GM12878 (cell line): ENCODE measurements around the gene STK17A. TPM values are rescaled to one million over a fixed set of nuclear protein-coding genes. Genes with fewer than 3 reads are reported as not detected.

Experiments used
- ATAC-seq: fragments of 200-7000 bp; cut with Tn5 transposase; 3 replicates; pipeline ENCODE4 v1.9.1; 2020; ENCODE audit warnings: mild to moderate bottlenecking, moderate library complexity
- BruUV-seq: library from RNA; stranded (reverse); fragments of 400-500 nt; replicated peaks from 2 replicates; lab custom pipeline; 2021; lab: Mats Ljungman, UMichigan
- CTCF ChIA-PET: fragments of 300-600 bp; sonication (Branson Sonifier 250); formaldehyde crosslinking; extraction: SDS; loops from one replicate; lab custom pipeline; 2021; ENCODE audit warnings: inconsistent platforms; lab: Yijun Ruan, JAX
- POLR2A ChIA-PET: fragments of 350-600 bp; formaldehyde crosslinking; extraction: SDS; loops from one replicate; lab custom pipeline; 2021; ENCODE audit warnings: inconsistent platforms; lab: Charles Lee
- RAD21 ChIA-PET: fragments of 300-600 bp; sonication (Branson Sonifier 250); formaldehyde crosslinking; loops from one replicate; lab custom pipeline; 2023; ENCODE audit warnings: antibody characterized with exemption; ENCODE audit not compliant: unreplicated experiment; lab: Charles Lee
- SMC1A ChIA-PET: fragments of 300-600 bp; sonication (Branson Sonifier 250); formaldehyde crosslinking; loops from one replicate; lab custom pipeline; 2023; ENCODE audit not compliant: unreplicated experiment, uncharacterized antibody; lab: Charles Lee
- DNase-seq: peaks from one replicate; pipeline ENCODE4 v3.0.0-alpha.2; 2011; ENCODE audit warnings: low read depth, low spot score
- FAIRE-seq: peaks from 3 replicates; lab custom pipeline; 2011; peaks lifted over from hg19 to GRCh38; lab: Jason Lieb, UNC
- H2AFZ ChIP-seq: 2 replicates; pipeline ENCODE4 v1.6.0; 2011; ENCODE audit warnings: low read depth, low read length, control low read depth; ENCODE audit not compliant: control insufficient read depth
- H3K27ac ChIP-seq: 2 replicates; pipeline ENCODE4 v1.5.1; 2011; ENCODE audit warnings: control low read depth; ENCODE audit not compliant: control insufficient read depth, insufficient read depth
- H3K27me3 ChIP-seq, 2 experiments: replicated peaks in 1 of 2; 2 replicates each; pipeline versions ENCODE4 v1.6.0 to v1.6.1; 2011; ENCODE audit warnings: low read length in 1 of 2; ENCODE audit not compliant: control insufficient read depth in 2 of 2, insufficient read depth in 2 of 2
- H3K36me3 ChIP-seq, 2 experiments: 2 replicates each; pipeline ENCODE4 v1.5.1; 2011; ENCODE audit warnings: low read length in 1 of 2; ENCODE audit not compliant: control insufficient read depth in 2 of 2, insufficient read depth in 2 of 2
- H3K4me1 ChIP-seq: 2 replicates; pipeline ENCODE4 v1.6.1; 2011; ENCODE audit warnings: mild to moderate bottlenecking, low read length, moderate library complexity, mixed read lengths; ENCODE audit not compliant: control insufficient read depth, insufficient read depth
- H3K4me2 ChIP-seq: 2 replicates; pipeline ENCODE4 v1.6.0; 2011; ENCODE audit warnings: control low read depth; ENCODE audit not compliant: control insufficient read depth, insufficient read depth
- H3K4me3 ChIP-seq: fragments of 200-600 bp; sonication (generic); 2 replicates; pipeline ENCODE4 v1.5.1; 2016
- H3K79me2 ChIP-seq: 2 replicates; pipeline ENCODE4 v1.6.0; 2011; ENCODE audit warnings: low read length; ENCODE audit not compliant: control insufficient read depth, insufficient read depth
- H3K9ac ChIP-seq: 2 replicates; pipeline ENCODE4 v1.8.0; 2011; ENCODE audit warnings: low read length, control low read depth, mixed read lengths; ENCODE audit not compliant: control insufficient read depth, insufficient read depth
- H3K9me3 ChIP-seq: replicated peaks from 3 replicates; pipeline ENCODE4 v1.5.1; 2011; ENCODE audit warnings: mild to moderate bottlenecking, low read length; ENCODE audit not compliant: control insufficient read depth, insufficient read depth
- H4K20me1 ChIP-seq: 2 replicates; pipeline ENCODE4 v1.6.0; 2011; ENCODE audit not compliant: control insufficient read depth, insufficient read depth
- BRCA1 ChIP-seq: IDR thresholded peaks from 2 replicates; pipeline ENCODE4 v1.6.1; 2011; ENCODE audit warnings: low read depth, low read length, improper control_type of control experiment
- CBX3 ChIP-seq: fragments of 200-600 bp; sonication (generic); IDR thresholded peaks from 2 replicates; pipeline ENCODE4 v1.6.1; 2016; ENCODE audit warnings: low read depth, borderline replicate concordance
- CREB1 ChIP-seq: IDR thresholded peaks from 2 replicates; pipeline ENCODE4 v1.6.1; 2012; ENCODE audit warnings: low read depth, mild to moderate bottlenecking, inconsistent platforms
- CREM ChIP-seq: IDR thresholded peaks from 2 replicates; pipeline ENCODE4 v1.6.1; 2014; ENCODE audit warnings: antibody characterized with exemption, low read depth
- GATAD2B ChIP-seq: fragments of 450-650 bp; conservative IDR thresholded peaks from 2 replicates; pipeline ENCODE4 v1.6.1; 2017; ENCODE audit warnings: low read depth, mild to moderate bottlenecking, moderate library complexity
- HDGF ChIP-seq: fragments of 450-650 bp; IDR thresholded peaks from 2 replicates; pipeline ENCODE4 v1.6.1; 2016; ENCODE audit warnings: antibody characterized with exemption
- JUND ChIP-seq: IDR thresholded peaks from 2 replicates; pipeline ENCODE4 v1.6.1; 2012; ENCODE audit warnings: low read depth, mild to moderate bottlenecking, low read length, improper control_type of control experiment, moderate library complexity
- MEF2A ChIP-seq: IDR thresholded peaks from 2 replicates; pipeline ENCODE4 v1.6.1; 2011; ENCODE audit warnings: low read depth, mild to moderate bottlenecking, low read length, moderate library complexity; ENCODE audit not compliant: insufficient read depth
- MXI1 ChIP-seq: fragments of 150-350 bp; IDR thresholded peaks from 2 replicates; pipeline ENCODE4 v1.6.1; 2011; ENCODE audit warnings: low read depth, mild to moderate bottlenecking, inconsistent platforms, low read length, improper control_type of control experiment
- NFXL1 ChIP-seq: fragments of 450-650 bp; IDR thresholded peaks from 2 replicates; pipeline ENCODE4 v1.6.1; 2017; ENCODE audit warnings: antibody characterized with exemption, mild to moderate bottlenecking, borderline replicate concordance
- POLR2AphosphoS2 ChIP-seq: IDR thresholded peaks from 2 replicates; pipeline ENCODE4 v1.6.1; 2011; ENCODE audit warnings: low read depth, mild to moderate bottlenecking, low read length, improper control_type of control experiment, moderate library complexity
- RB1 ChIP-seq: fragments of 450-650 bp; formaldehyde crosslinking; IDR thresholded peaks from 2 replicates; pipeline ENCODE4 v1.6.1; 2017; ENCODE audit warnings: mild to moderate bottlenecking, borderline replicate concordance
- RELA ChIP-seq: fragments of 450-650 bp; IDR thresholded peaks from 2 replicates; pipeline ENCODE4 v1.8.0; 2014; ENCODE audit warnings: borderline replicate concordance; ENCODE audit not compliant: partially characterized antibody
- WRNIP1 ChIP-seq: IDR thresholded peaks from 2 replicates; pipeline ENCODE4 v1.6.1; 2011; ENCODE audit warnings: low read depth, low read length, improper control_type of control experiment, borderline replicate concordance
- ZNF687 ChIP-seq: fragments of 450-650 bp; IDR thresholded peaks from 2 replicates; pipeline ENCODE4 v1.6.1; 2017; ENCODE audit warnings: mild to moderate bottlenecking, moderate library complexity
- WGBS: methylation state at CpG from one replicate; pipeline ENCODE4 v1.1.6; 2016; ENCODE audit warnings: low lambda C conversion rate; ENCODE audit not compliant: insufficient replicate concordance, insufficient coverage; ENCODE audit errors: missing lambda C conversion rate; 5-methylcytosine and 5-hydroxymethylcytosine counted together
- in situ Hi-C: fragments of 300-500 bp; cut with MboI; formaldehyde crosslinking; loops from 9 replicates; pipeline ENCODE4 v1.14.3; 2018; ENCODE audit warnings: mixed read lengths
- intact Hi-C: fragments of 100-400 bp; cut with micrococcal nuclease; formaldehyde crosslinking; loops from one replicate; pipeline ENCODE4 v1.14.2; 2022; ENCODE audit not compliant: unreplicated experiment
- polyA plus RNA-seq, 11 experiments: library from polyadenylated mRNA; depleted of rRNA in 4 of 11; unstranded in 6 of 11; stranded (reverse) in 5 of 11; fragments of >200 nt; fragmentation: Nextera tagmentation in 4 of 11; fragmentation: Illumina TruSeq in 1 of 11; extraction: Ambion mirVana in 4 of 11; extraction: Trizol in 1 of 11; gene quantifications; 1 replicate in 1 of 11; 2 replicates in 10 of 11; pipeline versions ENCODE4 v1.2.1 to v1.2.3, GENCODE V29; 2011 to 2016; ENCODE audit warnings: inconsistent platforms in 2 of 11, missing spikeins in 2 of 11, low read depth in 1 of 11
- total RNA-seq, 4 experiments: library from RNA; depleted of rRNA in 3 of 4; stranded (reverse); fragments of >200 nt in 3 of 4; fragmentation: Illumina TruSeq in 1 of 4; extraction: Trizol in 1 of 4; gene quantifications; 2 replicates each; pipeline versions ENCODE4 v1.2.1 to v1.2.3, GENCODE V29; 2013 to 2021

STK17A gene
- total and polyA plus RNA-seq, 10 of the 15 experiments (the other 5 are each of a cell fraction or from before 2014, with no cell fraction given): 18.5 to 91.6 (median 70.8) TPM

- H3K27me3 ChIP-seq: no peaks in the 10 kb centered on the region
- in situ Hi-C loops: no loop called here
- RAD21 ChIA-PET: no interaction called here
- intact Hi-C loops: no loop called here
- SMC1A ChIA-PET: interaction anchor here (1.1 kb wide), 1 partner anchor 40 kb away, joined by 3 read pairs; no protein-coding TSS in a partner anchor
- no peak overlapping the region for H3K9ac ChIP-seq
- 48% methylated on average over 8 of the region's 8 CpGs for WGBS
- ATAC-seq: no peak
- TF ChIP-seq JUND (no peak), CREM (no peak), HDGF (no peak), GATAD2B (no peak), NFXL1 (no peak), CBX3 (no peak), BRCA1 (no peak), RB1 (no peak), RELA (no peak), ZNF687 (no peak), WRNIP1 (no peak), CREB1 (no peak), MEF2A (no peak), POLR2AphosphoS2 (no peak), MXI1 (no peak)
- TF ChIP-seq, all 136 proteins: peak for 0
- DNase-seq (no peak), FAIRE-seq (no peak)
- CTCF ChIA-PET: no interaction called here
- Histone ChIP-seq H3K27ac (no peak overlapping the region), H3K4me3 (no peak overlapping the region), H2AFZ (no peak overlapping the region), H3K4me2 (no peak overlapping the region), H3K79me2 (no peaks in the 10 kb centered on the region), H3K9me3 (no peaks in the 10 kb centered on the region), H3K4me1 (no peaks in the 10 kb centered on the region), H4K20me1 (no peaks in the 10 kb centered on the region), H3K36me3 (no peaks in the 10 kb centered on the region)
- POLR2A ChIA-PET: no interaction called here
- no TSS peak for BruUV-seq
Measured at GRCh38 chr7:43552122-43552521, 30.8 kb upstream of the STK17A start.
